VCaP (cell line): ENCODE measurements around the gene EVI2A.
"Not testable (repeated sequence)": the region's sequence is repeated elsewhere in the genome, so short reads cannot be mapped to it uniquely, and the experiment has no call there.

Experiments
- H3K27ac ChIP-seq: fragments of 450-650 bp; 2 replicates; pipeline ENCODE4 v1.5.1; 2017
- TF ChIP-seq, protein P1 (sequence below): fragments of 450-650 bp; conservative IDR thresholded peaks from 2 replicates; pipeline ENCODE4 v1.5.1; 2017; ENCODE audit warnings: mild to moderate bottlenecking, moderate library complexity

EVI2A gene

GRCh38 chr17:31320791-31321190 lies 631 bp downstream of the EVI2A start:
- H3K27ac ChIP-seq = no peak overlapping the region
- TF ChIP-seq, protein P1, sequence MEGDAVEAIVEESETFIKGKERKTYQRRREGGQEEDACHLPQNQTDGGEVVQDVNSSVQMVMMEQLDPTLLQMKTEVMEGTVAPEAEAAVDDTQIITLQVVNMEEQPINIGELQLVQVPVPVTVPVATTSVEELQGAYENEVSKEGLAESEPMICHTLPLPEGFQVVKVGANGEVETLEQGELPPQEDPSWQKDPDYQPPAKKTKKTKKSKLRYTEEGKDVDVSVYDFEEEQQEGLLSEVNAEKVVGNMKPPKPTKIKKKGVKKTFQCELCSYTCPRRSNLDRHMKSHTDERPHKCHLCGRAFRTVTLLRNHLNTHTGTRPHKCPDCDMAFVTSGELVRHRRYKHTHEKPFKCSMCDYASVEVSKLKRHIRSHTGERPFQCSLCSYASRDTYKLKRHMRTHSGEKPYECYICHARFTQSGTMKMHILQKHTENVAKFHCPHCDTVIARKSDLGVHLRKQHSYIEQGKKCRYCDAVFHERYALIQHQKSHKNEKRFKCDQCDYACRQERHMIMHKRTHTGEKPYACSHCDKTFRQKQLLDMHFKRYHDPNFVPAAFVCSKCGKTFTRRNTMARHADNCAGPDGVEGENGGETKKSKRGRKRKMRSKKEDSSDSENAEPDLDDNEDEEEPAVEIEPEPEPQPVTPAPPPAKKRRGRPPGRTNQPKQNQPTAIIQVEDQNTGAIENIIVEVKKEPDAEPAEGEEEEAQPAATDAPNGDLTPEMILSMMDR = no peak

- TF ChIP-seq, protein P1 = no peak
- H3K27ac ChIP-seq = no peak overlapping the region
Measured at GRCh38 chr17:31320241-31320640, 1.2 kb downstream of the EVI2A start.

GRCh38 chr17:31318851-31319661 lies 2.4 kb downstream of the EVI2A start:
- no peak overlapping the region for H3K27ac ChIP-seq
- TF ChIP-seq, protein P1 = no peak

GRCh38 chr17:31318298-31318801 lies 3.1 kb downstream of the EVI2A start:
- TF ChIP-seq, protein P1 = no peak
- H3K27ac ChIP-seq = no peak overlapping the region

DNA sequence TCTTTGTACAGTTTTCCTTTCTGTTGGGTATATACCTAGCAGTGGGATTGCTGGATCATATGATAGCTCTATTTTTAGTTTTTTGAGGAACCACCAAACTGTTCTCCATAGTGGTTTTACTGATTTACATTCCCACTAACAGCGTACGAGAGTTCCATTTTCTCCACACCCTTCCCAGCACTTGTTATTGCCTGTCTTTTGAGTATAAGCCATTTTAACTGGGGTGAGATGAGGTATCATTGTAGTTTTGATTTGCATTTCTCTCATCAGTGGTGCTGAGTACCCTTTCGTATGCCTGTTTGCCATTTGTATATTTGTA lies 6.7 kb downstream of the EVI2A start:
- H3K27ac ChIP-seq = no peak overlapping the region
- TF ChIP-seq, protein P1 = no peak

DNA sequence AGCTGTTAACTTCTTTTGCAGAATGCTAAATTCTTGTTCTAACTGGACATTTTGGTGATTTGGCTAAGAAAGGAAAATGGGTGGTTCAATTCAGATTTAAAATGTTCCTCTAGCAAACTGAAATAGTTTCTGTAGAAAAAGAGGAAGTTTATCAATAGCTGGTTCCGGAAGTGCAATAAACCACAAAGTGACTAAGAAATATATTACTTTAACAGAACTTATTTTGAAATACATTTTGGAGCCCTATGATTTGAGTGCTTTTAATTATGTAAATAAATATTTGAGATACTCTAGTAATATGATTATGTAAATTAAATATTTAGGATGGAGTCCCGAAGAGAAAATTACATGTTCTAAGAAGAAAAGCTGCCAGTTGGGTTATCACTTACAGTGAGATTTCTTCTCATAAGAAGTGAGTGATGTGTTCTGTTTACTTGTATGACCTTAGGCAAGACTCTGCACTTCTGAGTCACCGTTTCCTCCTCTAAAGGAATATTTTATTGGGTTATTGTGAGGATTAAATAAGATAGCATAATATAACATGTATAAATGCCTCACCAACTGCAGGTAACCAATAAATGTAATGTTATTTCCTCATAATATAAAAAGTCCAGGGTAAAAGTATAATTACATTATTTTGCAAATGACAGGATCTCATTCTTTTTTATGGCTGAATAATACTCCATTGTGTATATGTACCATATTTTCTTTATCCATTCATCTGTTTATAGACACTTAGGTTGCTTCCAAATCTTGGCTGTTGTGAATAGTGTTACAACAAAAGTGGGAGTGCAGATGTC lies 7.2 kb downstream of the EVI2A start, which contains the start of gene EVI2B:
EVI2B (minus strand) TSS at position 73 of the 800 bp plus-strand sequence. CDS start 8,445 bp downstream, outside the sequence.
- TF ChIP-seq, protein P1 = no peak
- no peak within 1 kb of the TSS for H3K27ac ChIP-seq

GRCh38 chr17:31312223-31312622 lies 9.2 kb downstream of the EVI2A start:
- H3K27ac ChIP-seq = not testable (repeated sequence)
